ENCODE measurements around the gene LTBP1.

LTBP1 gene

DNA sequence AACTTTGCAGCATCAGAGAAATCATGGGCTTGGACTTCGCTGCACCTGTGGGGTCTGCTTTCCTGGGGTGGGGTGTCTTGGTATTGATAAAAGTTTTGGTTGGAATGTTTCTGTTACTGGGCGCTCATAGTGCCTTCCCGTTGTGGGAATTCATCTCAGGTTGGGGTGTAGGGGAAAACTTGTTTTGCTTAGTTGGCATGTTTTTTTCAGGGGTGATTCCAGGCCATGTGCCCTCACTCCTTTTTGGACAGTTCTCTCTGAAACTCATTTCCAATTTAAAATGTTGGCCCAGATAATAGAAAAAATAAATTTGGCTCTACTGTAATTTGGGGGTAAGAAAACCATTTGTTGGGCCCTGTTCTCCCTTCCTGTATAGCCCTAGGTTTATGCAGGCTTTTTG lies 1.5 kb downstream of the LTBP1 start:
- TF ChIP-seq, protein P1, sequence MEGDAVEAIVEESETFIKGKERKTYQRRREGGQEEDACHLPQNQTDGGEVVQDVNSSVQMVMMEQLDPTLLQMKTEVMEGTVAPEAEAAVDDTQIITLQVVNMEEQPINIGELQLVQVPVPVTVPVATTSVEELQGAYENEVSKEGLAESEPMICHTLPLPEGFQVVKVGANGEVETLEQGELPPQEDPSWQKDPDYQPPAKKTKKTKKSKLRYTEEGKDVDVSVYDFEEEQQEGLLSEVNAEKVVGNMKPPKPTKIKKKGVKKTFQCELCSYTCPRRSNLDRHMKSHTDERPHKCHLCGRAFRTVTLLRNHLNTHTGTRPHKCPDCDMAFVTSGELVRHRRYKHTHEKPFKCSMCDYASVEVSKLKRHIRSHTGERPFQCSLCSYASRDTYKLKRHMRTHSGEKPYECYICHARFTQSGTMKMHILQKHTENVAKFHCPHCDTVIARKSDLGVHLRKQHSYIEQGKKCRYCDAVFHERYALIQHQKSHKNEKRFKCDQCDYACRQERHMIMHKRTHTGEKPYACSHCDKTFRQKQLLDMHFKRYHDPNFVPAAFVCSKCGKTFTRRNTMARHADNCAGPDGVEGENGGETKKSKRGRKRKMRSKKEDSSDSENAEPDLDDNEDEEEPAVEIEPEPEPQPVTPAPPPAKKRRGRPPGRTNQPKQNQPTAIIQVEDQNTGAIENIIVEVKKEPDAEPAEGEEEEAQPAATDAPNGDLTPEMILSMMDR (IDR thresholded peaks at IDR 0.05; ENCODE audit: borderline replicate concordance, control extremely low read depth, extremely low read depth, insufficient read depth, missing control alignments): no peak
- in situ Hi-C loops (cut with MboI; ENCODE audit: low sequenced_read_pairs, unreplicated experiment): no loop called here
- DNase-seq (ENCODE audit: low spot score): no peak

DNA sequence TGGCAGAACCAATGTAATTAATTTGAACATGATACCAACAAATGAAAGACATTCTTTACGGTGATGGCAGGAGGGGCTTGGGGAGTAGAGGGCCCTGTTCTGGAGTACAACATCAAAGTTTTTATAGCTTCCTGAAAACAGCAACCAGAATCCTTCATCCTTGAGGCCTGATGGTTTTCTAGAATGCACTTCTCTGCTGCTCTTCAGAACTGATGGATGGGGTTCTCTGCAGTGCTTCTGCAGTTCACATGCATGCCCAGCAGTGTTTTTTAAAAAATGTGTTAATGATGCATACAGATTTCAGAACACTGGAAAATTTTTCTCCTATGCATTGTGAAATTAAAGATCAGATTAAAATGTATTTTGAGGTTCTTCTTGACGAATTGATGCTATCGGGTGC lies 2.5 kb downstream of the LTBP1 start:
- no peak for DNase-seq (ENCODE audit: low spot score)
- in situ Hi-C loops (cut with MboI; ENCODE audit: low sequenced_read_pairs, unreplicated experiment): no loop called here
- TF ChIP-seq, protein P1 (IDR thresholded peaks at IDR 0.05; ENCODE audit: borderline replicate concordance, control extremely low read depth, extremely low read depth, insufficient read depth, missing control alignments): no peak

DNA sequence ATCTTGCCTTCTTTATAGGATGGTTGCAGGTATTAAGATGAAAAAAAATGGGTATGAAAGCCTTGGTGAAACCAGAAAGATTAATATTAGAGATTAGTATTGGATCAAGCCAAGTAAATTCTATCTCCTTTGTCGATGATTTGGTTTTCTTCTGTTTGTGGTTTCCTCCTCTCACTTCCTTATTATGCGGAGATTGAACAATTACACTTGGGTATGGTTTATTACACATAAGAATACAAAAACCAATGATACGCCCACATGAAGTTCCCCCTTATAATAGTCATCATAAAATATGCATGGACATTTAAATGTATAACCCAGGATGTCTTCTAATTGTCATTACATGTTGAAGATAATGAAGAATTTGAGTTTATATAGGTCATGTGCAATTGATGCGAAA lies 4.9 kb downstream of the LTBP1 start:
- DNase-seq (ENCODE audit: low spot score): no peak
- TF ChIP-seq, protein P1 (IDR thresholded peaks at IDR 0.05; ENCODE audit: borderline replicate concordance, control extremely low read depth, extremely low read depth, insufficient read depth, missing control alignments): no peak
- in situ Hi-C loops (cut with MboI; ENCODE audit: low sequenced_read_pairs, unreplicated experiment): no loop called here

DNA sequence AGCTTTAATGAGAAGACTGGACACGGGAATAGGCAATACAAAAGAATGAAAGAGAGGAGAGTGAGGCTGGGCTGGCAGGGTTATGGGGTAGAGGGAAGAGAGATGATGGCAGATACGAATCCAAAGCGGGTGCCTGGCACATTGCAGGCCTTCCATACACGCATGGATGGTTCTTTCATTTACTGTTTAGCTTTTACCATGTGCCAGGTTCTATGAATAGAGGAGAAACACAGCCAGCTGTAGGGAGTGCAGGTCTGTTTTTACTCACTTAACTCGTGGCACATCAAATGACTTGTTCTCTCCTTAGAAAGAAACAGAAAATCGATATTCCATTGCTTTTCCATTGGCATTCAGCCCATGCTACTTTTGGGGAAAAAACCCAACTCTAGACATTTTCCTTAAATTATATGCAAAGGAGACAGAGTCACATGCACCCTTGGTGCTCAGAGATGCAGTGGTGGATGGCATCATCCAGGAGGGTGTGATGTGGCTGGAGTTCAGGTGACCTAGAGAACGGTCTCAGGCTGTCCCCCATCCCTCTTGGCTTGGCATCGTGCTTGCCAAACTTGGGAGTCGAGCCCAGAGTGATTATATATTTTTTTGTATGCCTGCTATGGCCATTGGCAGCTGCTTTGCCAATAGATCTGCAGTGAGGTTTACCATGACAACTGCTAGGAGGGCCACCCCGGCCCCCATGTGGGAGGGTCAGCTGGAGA lies 6.2 kb downstream of the LTBP1 start:
- TF ChIP-seq, protein P1 (IDR thresholded peaks at IDR 0.05; ENCODE audit: borderline replicate concordance, control extremely low read depth, extremely low read depth, insufficient read depth, missing control alignments): no peak
- no peak for DNase-seq (ENCODE audit: low spot score)
- in situ Hi-C loops (cut with MboI; ENCODE audit: low sequenced_read_pairs, unreplicated experiment): no loop called here

DNA sequence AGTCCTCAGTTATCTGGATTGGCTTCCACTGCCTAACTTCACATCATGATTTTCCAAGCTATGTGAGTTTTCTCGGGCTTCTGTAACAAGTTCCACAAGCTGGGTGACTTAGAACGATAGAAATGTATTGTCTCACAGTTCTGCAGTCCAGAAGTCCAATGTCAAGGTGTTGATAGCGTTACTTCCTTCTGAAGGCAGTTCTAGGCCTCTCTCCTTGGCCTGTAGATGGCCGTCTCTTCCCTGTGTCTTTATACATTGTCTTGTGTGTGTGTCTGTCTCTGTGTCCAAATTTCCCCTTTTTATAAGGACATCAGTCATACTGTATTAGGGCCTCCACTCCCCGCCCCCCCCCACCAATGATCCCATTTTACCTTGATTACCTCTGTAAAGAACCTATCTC lies 7.5 kb downstream of the LTBP1 start:
- TF ChIP-seq, protein P1 (IDR thresholded peaks at IDR 0.05; ENCODE audit: borderline replicate concordance, control extremely low read depth, extremely low read depth, insufficient read depth, missing control alignments): no peak
- in situ Hi-C loops (cut with MboI; ENCODE audit: low sequenced_read_pairs, unreplicated experiment): no loop called here
- no peak for DNase-seq (ENCODE audit: low spot score)

DNA sequence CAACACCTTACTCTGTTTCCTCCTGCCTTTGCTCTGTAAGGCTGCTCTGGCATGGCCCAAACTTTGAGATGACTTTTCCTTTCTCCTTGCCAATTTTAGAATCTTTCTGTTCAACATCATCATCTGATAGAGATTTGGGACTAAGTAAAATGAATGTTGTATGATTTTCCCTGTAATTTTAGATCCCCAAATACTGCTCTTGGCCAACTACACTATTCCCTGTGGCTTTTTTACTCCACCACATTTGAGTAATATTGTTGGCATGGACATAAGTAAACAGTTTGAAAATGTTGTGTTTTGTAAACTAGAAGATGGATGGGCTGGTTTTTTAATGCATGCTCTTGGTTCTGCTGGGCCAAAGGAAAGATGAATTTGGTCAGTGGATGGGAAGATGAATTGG lies 12.1 kb downstream of the LTBP1 start:
- no peak for DNase-seq (ENCODE audit: low spot score)
- TF ChIP-seq, protein P1 (IDR thresholded peaks at IDR 0.05; ENCODE audit: borderline replicate concordance, control extremely low read depth, extremely low read depth, insufficient read depth, missing control alignments): no peak
- in situ Hi-C loops (cut with MboI; ENCODE audit: low sequenced_read_pairs, unreplicated experiment): no loop called here

Data from GM13976 (cell line).